ENCODE measurements around the gene ADGRB2.

Gene ADGRB2

DNA sequence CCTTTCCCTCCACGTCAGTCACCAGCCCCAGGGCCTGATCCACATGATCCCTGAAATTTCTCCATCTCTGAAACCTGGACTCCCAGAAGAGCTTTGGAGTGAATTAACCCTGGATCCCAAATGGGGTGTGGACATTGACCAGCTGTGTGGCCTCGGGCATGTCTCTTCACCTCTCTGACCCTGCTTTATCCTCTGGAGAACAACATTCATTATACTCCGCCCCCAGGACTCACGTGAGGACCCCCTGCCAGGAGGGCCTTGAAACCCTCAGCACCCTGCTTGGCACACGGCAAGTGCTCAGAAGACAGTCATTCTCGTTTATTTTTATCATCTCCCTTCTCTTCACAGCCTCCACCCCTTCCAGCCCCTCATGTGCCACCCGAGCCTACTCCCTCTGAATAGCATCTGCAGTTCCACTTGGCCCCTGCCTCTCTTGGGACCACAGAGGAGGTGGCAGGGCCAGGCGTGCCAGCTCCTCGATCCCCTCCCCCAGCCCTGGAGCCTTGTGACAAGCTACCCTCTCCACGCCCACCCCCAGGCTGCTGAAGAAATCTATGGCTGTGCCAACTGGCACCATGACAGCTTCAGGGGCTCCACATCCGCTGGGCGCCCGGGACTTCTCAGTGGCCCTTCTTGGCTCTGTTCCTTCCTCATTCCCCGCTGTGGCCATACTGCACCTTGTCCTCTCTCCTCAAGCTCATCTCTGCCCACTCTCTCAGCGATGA is 18.0 kb downstream of the ADGRB2 start:
- no peak for DNase-seq

DNA sequence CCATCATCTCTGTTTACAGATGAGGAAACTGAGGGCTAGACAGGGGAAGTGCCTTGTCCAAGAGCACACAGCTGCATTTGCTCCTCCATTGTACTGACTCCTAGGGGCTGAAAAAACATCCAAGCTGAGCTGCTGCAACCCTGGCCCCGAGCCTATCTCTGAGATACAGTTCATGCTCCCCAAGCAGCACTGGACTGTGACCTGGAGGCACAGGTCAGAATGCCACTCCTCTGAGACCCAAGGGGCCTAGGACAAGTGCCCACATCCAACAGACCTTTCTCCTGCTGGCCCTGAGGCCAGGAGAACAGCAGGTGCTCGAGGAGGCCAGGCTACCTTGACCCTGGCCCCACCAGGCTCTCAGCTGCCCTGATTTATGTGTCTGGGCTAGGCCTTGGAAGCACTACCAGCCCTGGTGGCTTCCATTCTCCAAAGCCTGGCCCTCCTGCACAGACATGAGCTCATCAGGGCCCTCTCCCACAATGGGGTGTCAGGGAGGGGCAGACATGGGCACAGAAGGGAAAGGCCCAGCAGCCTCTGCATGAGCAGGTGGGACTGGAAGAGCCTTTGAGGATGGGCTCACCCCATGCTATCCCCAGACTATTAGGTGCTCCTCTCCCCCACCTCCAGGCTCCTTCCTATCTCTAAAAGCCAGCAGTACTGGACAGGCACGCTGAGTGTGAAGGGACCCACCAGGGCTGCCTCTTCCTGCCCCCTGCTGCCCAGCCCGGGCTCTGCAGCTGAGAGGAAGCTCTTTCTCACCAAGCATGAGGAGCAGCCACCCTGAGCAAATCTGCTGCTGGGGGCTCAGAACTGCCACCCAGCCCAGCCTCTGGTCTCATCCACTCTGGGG is 18.8 kb downstream of the ADGRB2 start:
- DNase-seq = peak; percentile 39 to 63

DNA sequence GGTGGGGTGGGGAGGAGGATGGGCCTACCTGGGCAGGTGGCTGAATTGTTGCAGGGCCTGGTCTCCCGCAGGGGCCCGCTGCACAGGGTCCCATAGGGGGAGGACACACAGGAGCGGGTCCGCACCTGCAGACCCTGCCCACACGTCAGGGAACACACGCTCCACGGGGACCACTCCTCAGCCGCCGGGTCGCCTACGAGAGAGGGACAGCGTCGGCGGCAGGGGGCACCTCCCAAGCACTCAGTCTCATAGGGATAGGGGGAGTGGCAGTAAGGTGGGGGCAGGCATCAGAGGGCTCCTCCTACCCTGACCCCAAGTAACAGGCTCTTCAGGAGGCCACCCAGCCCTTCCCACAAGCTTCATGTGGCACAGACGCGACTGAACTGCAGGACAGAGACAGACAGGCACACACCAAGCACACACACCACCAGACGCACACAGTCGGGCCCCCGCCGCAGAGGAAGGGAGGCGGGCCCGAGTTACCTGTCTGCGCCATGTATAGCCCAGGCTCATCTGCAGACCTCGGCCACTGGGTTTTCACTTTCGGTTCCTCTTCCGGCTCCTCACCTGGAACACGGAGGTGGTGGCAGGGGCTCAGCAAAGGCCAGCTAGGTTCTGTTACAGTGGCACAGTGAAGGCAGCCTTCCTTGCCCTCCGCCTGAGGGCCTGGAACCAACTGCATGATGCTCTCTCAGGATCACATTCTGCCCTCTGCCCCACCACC is 19.8 kb downstream of the ADGRB2 start:
- DNase-seq = peak; percentile 33 to 35

DNA sequence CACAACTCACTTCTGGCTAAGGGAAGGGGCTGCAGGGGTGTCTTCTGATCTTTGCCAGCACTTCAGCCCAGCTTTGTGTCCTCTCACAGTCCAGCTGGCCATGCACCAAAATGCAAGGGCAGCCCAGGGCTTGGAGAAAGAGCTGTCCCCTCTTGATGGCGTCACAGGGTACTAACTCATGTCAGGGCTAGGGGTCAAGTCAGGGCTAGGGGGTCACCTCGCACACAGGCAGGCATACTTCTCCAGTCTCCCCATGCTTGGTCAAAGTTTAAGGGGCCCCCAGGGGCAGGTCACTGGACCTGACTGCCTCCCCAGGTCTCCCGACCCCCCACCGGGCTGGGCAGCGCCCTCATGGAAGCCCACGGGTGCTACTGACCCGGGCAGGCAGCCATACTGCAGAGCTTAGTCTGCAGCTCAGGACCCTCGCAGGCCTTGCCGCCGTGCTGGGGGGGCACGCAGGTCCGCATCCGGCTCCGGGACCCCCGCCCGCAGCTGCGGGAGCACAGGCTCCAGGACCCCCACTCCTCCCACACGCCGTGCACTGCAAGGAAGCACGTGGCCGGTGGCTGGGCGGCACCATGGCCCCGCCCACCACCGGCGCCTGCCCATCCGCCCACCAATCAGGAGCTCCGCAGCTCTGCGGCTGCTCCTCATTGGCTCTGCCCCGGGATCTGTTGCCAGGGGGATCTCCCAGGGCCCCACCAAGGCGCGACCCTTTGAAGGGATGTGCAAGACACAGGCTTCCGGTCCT is 21.5 kb downstream of the ADGRB2 start:
- DNase-seq = no peak

DNA sequence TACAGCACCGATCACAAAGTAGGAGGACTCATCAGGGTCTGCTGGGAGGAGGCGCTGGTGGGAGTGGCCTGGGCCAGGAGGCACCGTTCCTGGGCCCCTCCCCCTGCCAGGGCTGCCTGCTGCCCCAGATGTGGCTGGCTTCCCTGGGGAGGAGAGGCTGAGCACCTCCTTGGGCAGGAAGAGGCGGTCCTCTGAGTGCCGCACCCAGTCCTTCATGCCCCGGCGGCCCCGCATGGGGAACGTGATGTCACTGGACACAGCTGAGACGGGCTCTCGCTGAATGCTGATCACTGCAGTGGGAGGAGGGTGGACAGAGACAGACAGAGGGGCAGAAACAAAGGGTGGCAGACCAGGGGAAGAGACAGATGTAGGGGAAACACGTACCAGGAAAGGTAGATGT is 24.8 kb downstream of the ADGRB2 start:
- DNase-seq = peak; percentile 40 to 60

DNA sequence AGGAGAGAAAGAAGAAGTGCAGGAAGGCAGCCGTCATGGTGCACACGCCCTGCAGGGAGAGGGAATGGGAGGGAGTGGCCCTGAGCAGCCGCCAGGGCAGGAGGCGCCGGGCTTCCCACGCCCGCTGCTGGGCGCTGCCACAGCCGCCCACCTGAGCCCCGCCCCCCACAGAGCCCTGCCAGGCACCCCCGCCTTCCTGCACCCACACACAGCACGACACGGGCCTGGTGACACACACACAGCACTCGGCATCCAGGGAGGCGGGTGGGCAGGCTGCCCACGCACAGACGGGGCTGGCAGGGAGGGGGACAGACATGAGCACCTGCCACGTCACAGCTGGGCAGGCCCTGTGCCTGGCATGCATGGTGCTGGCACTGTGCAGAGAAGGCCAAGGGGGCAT is 27.5 kb downstream of the ADGRB2 start:
- DNase-seq = no peak

DNA sequence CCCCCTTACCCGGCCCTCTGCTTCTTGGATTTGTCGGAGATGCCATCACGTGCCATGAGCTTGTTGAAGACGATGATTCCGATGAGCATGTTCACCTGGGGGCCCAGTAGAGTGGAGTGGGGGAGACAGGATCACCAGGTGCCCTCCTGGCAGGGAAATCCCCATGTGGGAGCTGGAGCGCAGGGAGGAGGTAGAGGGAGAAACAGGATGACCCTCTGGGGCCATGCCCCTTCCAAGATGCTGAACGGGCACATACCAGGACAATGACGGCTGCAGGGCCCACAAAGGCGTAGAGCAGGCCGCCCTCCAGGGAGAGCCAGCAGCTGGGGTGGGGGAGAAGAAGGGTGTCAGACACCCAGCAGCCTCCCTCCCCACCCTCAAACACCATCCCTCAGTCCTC is 28.6 kb downstream of the ADGRB2 start:
- DNase-seq = no peak

DNA sequence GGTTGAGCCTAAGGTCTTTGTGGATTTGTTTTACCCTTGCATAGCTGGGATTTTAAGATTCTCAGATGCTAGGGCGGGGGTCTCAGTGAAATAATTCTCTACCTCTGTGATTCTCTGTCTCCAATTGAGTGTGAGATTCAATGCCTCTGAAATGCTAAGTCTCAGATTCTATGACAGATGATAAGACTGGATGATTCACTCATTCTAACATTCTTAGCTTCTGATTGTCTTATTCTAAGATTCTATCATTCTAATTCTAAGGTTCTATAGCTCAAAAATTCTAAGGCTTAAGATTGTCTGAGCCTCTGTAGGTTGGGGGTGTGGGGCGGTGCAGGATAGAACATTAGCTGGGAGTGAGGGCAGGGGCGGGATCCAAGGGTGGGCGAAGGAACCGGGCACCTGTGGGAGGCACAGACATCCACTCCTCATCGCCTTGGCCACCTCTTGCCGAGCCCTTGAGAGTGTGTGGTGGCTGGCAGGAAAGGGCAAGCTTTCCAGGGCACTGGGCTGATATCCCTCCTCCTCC is 29.5 kb downstream of the ADGRB2 start:
- no peak for DNase-seq

DNA sequence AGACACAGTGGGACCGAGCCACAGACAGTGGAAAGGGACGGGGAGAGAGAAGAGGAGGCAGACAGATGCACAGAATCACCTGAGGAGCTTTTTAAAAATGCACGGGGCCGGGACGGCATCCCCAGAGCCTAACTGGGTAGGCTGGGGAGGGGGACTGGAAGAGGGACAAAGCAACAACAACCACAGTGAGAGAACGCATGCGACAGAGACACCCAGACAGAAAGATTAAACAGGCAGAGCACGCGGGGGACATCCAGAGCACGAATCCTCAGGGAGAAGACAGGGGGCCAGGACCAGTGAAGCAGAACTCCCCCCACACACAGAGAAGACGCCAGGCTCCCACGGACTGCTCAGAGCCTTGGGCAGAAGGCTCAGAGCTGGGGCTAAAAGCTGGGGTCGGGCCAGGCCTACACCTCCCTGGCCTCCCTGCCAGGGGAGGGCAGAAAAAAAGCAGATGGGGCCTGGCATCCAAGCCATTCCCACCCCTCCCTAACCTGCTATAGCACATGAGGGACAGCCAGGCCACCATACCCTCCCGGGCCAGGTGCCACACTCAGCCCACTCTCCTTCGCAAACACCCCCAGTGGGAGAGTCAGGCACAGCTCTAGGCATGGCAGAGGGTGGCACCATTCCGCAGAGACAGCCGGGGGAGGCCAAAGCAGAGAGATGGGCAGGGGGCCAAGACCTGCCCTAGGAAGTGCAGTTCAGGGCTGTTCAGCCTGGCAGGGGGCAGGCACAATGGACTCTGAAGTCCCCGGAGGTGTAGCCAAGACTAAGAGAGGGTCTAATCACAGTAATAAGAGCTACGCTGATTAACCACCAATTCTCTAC is 30.5 kb downstream of the ADGRB2 start:
- DNase-seq = no peak

DNA sequence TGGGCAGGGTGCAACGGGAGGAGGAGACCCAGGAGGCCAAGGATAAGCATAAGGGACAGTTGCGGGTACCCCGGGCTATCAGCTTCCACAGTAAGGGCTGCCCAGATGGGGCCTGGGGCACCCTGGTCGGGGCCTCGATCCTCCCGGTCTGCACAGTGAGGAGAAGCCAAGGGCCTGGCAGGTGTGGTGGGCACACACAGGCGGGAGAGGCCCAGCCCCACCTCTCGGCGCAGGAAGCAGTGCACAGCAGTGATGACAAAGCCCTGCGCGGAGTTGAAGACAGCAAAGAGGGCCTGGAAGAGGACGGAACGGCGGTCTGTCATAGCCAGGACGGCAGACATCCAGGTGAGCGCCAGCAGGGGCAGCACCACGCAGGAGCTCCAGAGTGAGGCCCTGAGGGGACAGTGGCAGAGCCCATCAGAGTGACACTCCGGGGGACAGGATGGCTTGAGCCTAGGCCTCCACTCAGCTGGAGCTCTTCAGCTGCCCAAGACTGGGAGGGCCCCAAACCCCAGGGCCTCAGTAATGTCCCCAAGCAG is 31.3 kb downstream of the ADGRB2 start:
- no peak for DNase-seq

DNA sequence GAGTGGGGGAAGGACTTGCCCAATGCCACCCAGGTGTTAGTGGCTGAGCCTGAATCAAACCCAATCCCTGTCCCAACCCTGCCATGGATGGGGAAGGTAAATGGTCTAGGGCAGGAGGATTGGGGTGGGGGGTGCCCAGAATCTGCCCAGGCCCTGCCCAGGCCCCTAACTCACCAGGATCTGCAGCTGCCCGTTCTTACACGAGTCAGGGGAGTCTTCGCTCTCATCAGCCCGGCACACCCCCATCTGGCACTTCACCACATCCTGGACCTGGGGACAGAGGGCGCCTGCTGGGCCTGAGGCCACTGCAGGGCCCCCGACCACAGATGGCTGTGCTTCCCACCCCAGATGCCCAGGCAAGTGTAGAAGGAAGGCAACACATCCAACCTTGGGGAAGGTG is 31.8 kb downstream of the ADGRB2 start:
- no peak for DNase-seq

DNA sequence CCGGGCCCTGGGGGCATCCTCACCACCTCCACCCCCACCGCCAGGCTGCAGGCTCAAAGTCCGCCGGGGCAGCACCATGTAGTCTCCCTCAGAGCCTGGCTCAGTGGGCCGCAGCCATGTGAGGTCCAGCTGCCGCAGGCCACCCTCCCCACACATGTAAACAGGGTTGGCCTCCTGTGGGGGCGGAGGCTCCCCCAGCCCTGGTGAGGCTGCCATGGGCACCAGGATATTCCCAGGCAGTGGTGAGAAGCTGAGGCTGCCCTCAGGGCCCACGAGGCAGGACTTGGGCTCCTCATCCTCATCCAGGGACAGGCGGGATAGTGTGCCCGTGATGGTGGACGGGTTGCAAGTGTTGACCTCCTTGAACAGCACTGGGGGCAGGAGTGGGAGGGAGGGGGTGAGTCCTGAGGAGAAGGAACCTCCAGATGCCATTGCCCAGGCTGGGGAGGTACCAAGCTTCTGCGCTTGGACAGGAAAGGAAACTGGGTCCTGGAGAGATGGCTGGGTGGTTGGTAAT is 33.0 kb downstream of the ADGRB2 start:
- no peak for DNase-seq

DNA sequence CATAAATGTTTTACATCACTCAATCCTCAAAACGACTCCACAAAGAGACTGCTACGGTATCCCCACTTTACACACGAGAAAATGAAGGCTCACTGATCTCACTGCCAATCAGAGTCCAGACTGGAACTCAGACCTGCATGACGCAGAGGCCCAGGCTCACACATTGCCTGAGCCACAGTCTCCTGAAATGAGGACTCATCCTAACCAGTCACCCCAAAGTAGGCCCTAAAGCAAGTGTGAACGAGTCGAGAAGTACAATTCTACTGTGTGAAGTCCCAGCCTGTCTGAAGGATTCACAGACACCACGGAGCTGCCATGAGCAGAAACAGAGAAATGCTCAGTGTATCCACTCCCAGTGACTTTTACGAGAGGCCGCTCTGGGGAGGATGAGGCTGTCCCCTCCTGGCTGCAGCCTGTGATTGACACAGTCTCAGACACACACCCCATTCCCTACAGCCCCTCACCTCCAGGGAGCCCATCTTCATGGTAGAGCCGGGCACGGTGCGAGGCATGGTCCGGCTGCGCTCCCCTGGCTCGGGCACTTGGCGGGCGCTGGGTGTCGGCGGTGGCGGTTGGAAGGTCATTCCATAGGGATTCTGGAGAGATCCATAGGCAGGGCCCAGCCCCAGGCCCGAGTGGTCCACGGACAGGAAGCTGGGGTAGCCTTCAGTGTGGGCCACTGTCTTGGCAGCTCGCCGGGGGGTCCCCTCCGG is 33.6 kb downstream of the ADGRB2 start:
- DNase-seq = no peak

DNA sequence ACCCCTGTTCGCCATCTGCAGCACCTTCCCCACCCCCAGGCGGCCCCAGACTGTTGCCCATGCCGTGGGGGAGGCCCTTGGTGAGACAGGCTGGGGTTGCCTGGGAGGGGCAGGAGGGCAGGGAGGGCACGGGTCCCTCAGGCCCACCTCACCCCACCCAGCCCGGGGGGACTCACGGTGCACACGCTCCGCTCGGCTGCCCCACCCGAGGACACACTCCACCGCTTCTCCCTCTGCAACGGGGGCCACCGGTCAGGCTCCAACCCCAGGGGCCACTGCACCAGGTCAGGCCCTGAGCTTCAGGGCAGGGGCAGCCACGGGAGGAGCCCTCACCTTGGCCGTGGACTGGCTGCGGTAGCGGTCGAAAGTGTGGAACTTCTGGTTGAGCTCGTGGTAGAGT is 36.3 kb downstream of the ADGRB2 start:
- DNase-seq = no peak

DNA sequence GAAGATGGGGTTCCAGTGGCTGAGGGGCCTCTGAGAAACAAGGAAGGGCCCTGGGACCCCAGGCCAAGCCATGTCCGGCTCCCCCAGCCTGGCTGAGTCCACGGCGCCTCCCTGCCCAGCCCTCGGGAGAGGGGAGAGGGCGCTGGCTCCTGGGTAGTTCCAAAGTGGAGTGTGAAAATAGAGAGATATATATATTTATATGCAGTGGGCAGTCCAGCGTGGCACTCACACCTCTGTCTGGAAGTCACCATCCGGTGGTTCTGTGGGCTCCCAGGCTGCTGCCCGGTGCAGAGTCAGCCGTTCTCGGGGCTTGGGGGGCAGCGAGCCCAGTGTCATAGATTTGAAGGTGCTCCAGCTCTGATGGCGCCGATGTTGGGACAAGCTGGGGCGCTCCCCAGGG is 36.9 kb downstream of the ADGRB2 start:
- no peak for DNase-seq

DNA sequence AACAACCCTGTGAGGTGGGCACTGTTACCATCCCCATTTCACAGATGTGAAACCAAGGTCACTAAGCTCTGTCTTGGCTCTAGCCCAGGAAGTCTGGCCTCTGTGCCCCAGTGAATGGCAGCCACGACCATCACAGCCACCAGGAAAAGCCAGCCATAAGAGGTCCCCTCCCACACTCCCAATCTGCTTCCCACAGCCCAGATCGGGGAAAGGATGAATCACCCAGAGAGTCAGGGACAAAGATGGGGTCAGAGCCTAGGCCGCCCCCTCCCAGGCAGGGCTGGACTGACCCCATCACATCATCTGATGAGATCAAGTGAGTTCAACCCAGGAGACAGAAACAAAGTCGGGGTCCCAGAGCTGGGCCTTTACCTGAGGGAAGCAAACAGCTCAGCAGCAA is 37.4 kb downstream of the ADGRB2 start:
- DNase-seq = no peak

DNA sequence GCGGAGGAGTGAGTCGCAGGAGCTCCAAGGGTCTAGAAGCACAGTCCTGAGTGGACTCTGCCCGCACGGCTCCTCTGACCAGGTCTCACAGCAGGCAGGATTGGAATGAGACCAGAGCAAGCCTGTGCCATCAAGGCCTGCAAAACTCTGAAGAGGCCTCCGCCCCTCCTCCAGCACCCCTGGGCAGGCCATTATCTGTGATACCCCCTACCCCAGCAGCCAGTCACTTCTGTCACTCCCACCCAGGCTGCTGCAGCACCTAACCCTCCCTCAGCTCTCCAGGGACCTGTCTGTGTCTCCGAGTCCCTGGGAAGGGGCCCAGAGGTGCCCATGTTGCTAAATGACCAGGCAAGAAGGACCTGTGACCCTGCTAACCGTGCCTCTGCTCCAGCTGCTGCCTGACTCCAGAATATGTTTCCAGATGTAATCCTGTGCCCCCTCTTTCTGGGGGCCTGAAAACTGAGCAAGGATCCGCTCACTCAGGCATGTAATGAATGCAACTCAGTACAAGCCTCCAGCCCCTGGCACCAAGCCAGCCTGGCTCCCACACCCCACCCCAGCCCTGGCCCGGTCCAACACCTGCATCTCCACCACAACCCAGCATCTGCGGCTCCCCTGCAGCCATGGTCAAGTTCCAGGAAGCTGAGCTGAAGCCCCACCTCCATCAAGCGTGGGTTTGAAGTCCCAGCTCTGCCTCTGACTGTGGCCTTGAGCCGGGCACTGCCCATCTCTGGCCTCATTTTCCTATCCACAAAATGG is 38.2 kb downstream of the ADGRB2 start:
- no peak for DNase-seq

DNA sequence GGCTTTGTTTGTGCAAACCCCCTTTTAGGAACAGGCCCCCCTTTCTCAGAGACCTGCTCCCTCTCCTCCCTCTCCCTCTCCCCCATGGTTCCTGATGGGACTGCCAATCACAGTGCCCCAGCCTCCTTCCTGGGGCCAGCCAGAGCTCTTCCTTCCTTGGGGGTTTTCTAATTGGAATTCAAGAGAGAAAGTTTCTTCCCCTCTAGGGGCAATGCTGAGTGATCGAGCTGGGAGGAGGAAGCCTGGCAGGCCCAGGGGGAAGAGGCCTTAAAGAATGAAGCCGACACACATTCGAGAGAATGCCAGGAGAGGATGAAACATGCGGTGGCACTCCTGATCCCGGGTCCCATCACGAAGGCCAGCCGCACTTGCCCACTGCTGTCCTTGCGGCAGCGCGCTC is 39.0 kb downstream of the ADGRB2 start:
- no peak for DNase-seq

DNA sequence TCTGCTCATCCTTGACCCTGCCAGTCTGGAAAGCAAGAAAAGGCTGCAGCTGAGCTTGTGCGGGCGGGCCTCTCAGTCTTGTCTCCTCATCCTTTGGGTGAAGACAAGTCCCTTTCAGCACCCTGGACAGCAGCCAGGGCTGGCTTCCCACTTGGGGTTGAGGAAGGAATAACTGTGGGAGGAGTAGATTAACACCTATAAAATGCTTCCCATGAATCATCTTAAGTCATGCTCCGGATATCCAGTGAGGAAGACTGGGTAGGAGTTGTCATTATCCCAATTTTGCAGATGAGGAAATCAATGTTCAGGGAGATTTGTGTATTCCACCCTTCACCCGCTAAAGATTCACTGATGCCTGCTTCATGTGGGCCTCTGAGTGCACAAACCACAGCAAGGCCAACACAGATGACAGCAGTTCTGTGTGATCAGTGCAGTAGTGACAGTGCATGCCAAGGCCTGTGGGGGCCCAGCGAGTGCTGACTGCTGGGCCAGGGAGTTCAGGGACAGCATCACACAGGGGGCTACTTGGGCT is 40.2 kb downstream of the ADGRB2 start:
- DNase-seq = peak in 1 of 2 donors; percentile 32
